WTC11 (cell line): ENCODE measurements around the gene MSANTD1.

ENCODE experiments used
- ATF1 ChIP-seq: sonication (generic); formaldehyde crosslinking; IDR thresholded peaks from 2 replicates; pipeline ENCODE4 v1.8.1; 2023; ENCODE audit warnings: mild to moderate bottlenecking, moderate library complexity, missing genetic modification reagents
- CREB1 ChIP-seq: sonication (generic); formaldehyde crosslinking; IDR thresholded peaks from 2 replicates; pipeline ENCODE4 v1.8.0; 2023; ENCODE audit warnings: mild to moderate bottlenecking, missing genetic modification reagents
- CTCF ChIP-seq: fragments of 200-600 bp; IDR thresholded peaks from 2 replicates; pipeline ENCODE4 v1.8.0; 2022; ENCODE audit warnings: antibody characterized with exemption
- FOXP1 ChIP-seq: sonication (generic); formaldehyde crosslinking; IDR thresholded peaks from 2 replicates; pipeline ENCODE4 v1.8.0; 2022; ENCODE audit warnings: missing genetic modification reagents, mild to moderate bottlenecking, moderate library complexity, borderline replicate concordance
- GABPB1 ChIP-seq: sonication (generic); formaldehyde crosslinking; IDR thresholded peaks from 2 replicates; pipeline ENCODE4 v1.8.1; 2023; ENCODE audit warnings: mild to moderate bottlenecking, missing genetic modification reagents
- JUN ChIP-seq: sonication (generic); formaldehyde crosslinking; IDR thresholded peaks from 2 replicates; pipeline ENCODE4 v1.8.0; 2023; ENCODE audit warnings: mild to moderate bottlenecking, missing genetic modification reagents
- MXD4 ChIP-seq: fragments of 250-450 bp; sonication (Bioruptor Pico); IDR thresholded peaks from 2 replicates; pipeline ENCODE4 v1.8.0; 2021; ENCODE audit warnings: mild to moderate bottlenecking, moderate library complexity, borderline replicate concordance
- NFE2L1 ChIP-seq: sonication (generic); formaldehyde crosslinking; IDR thresholded peaks from 2 replicates; pipeline ENCODE4 v1.8.1; 2023; ENCODE audit warnings: missing genetic modification reagents
- ZBTB21 ChIP-seq: sonication (generic); formaldehyde crosslinking; IDR thresholded peaks from 2 replicates; pipeline ENCODE4 v1.8.1; 2023; ENCODE audit warnings: mild to moderate bottlenecking, missing genetic modification reagents, borderline replicate concordance
- ZNF263 ChIP-seq: sonication (generic); formaldehyde crosslinking; IDR thresholded peaks from 2 replicates; pipeline ENCODE4 v1.8.1; 2022; ENCODE audit warnings: low read depth, mild to moderate bottlenecking, moderate library complexity, missing genetic modification reagents
- TF ChIP-seq, protein P1 (sequence below): sonication (generic); formaldehyde crosslinking; IDR thresholded peaks from 2 replicates; pipeline ENCODE4 v1.8.1; 2023; ENCODE audit warnings: mild to moderate bottlenecking, moderate library complexity, missing genetic modification reagents
- TF ChIP-seq, protein P2 (sequence below): sonication (generic); formaldehyde crosslinking; IDR thresholded peaks from 2 replicates; pipeline ENCODE4 v1.8.1; 2023; ENCODE audit warnings: mild to moderate bottlenecking, missing genetic modification reagents, moderate library complexity

DNA sequence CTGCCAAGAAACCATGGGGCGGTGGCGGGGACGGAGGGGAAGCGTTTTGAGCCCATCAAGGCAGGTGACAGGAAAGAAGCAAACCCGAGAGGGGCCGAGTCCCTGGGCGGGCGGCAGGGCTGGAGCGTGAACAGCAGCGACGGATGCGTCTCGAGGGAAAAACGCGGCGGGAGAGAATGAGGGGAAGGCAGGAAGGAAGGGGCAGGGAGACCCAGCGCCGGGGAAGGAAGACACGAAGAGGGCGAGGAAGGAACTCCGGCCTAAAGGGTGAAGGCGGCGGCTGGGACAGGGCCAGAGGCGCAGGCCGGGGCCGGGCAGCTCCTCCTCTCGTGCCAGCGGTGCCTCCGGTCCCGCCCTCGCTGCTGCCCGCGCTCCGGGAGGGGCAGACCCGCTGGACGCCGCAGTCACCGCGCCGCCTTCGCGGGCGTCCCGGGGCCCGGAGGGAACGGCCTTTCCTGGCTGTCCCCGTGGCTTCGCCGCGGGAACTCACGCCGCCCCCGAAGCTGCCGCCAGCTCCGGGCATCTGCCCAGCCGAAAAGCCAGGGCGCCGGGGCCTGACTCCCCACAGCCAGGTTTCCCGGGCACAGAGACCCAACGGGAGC is 43.1 kb downstream of the MSANTD1 start:
- TF ChIP-seq CREB1 (CRISPR knock-in tag) (no peak), CTCF (no peak), ZBTB21 (no peak), FOXP1 (CRISPR knock-in tag) (0 out of 2 replicates have a peak, but pooled peaks have one; percentile 23), ATF1 (CRISPR knock-in tag) (no peak), GABPB1 (no peak), NFE2L1 (CRISPR knock-in tag) (no peak), MXD4 (CRISPR knock-in tag) (no peak), ZNF263 (CRISPR knock-in tag) (no peak), JUN (no peak)
- TF ChIP-seq, protein P1, sequence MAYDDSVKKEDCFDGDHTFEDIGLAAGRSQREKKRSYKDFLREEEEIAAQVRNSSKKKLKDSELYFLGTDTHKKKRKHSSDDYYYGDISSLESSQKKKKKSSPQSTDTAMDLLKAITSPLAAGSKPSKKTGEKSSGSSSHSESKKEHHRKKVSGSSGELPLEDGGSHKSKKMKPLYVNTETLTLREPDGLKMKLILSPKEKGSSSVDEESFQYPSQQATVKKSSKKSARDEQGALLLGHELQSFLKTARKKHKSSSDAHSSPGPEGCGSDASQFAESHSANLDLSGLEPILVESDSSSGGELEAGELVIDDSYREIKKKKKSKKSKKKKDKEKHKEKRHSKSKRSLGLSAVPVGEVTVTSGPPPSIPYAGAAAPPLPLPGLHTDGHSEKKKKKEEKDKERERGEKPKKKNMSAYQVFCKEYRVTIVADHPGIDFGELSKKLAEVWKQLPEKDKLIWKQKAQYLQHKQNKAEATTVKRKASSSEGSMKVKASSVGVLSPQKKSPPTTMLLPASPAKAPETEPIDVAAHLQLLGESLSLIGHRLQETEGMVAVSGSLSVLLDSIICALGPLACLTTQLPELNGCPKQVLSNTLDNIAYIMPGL (CRISPR knock-in tag) = no peak
- TF ChIP-seq, protein P2, sequence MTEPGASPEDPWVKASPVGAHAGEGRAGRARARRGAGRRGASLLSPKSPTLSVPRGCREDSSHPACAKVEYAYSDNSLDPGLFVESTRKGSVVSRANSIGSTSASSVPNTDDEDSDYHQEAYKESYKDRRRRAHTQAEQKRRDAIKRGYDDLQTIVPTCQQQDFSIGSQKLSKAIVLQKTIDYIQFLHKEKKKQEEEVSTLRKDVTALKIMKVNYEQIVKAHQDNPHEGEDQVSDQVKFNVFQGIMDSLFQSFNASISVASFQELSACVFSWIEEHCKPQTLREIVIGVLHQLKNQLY = no peak
